HEK293 (cell line): ENCODE measurements around the gene ILKAP.

ENCODE experiments used
- CTCF ChIP-seq: fragments of 450-650 bp; formaldehyde crosslinking; IDR thresholded peaks from 2 replicates; pipeline ENCODE4 v1.5.1; 2016; ENCODE audit warnings: missing biosample characterization, missing genetic modification characterization
- EGR2 ChIP-seq: fragments of 450-650 bp; formaldehyde crosslinking; IDR thresholded peaks from 2 replicates; pipeline ENCODE4 v1.5.1; 2016; ENCODE audit warnings: low read depth, missing biosample characterization, missing genetic modification characterization
- KLF8 ChIP-seq: fragments of 450-650 bp; formaldehyde crosslinking; IDR thresholded peaks from 2 replicates; pipeline ENCODE4 v1.5.1; 2016; ENCODE audit warnings: missing biosample characterization, missing genetic modification characterization
- SP2 ChIP-seq: fragments of 450-650 bp; formaldehyde crosslinking; IDR thresholded peaks from 2 replicates; pipeline ENCODE4 v1.5.1; 2016; ENCODE audit warnings: missing biosample characterization, missing genetic modification characterization
- TCF7L2 ChIP-seq: IDR thresholded peaks from 2 replicates; pipeline ENCODE4 v1.6.1; 2011; ENCODE audit warnings: low read depth, mild to moderate bottlenecking, inconsistent platforms, low read length, moderate library complexity, borderline replicate concordance
- ZBTB10 ChIP-seq: fragments of 450-650 bp; formaldehyde crosslinking; IDR thresholded peaks from 2 replicates; pipeline ENCODE4 v1.5.1; 2016; ENCODE audit warnings: missing biosample characterization, missing genetic modification characterization
- ZNF138 ChIP-seq: fragments of 450-650 bp; formaldehyde crosslinking; IDR thresholded peaks from 2 replicates; pipeline ENCODE4 v1.5.1; 2016; ENCODE audit warnings: missing biosample characterization, missing genetic modification characterization, borderline replicate concordance
- ZNF324 ChIP-seq: fragments of 450-650 bp; formaldehyde crosslinking; IDR thresholded peaks from 2 replicates; pipeline ENCODE4 v1.5.1; 2016; ENCODE audit warnings: missing biosample characterization, missing genetic modification characterization
- ZNF560 ChIP-seq: fragments of 450-650 bp; formaldehyde crosslinking; IDR thresholded peaks from 2 replicates; pipeline ENCODE4 v1.5.1; 2017; ENCODE audit warnings: missing biosample characterization, missing genetic modification characterization, borderline replicate concordance
- ZNF639 ChIP-seq: fragments of 450-650 bp; formaldehyde crosslinking; IDR thresholded peaks from 2 replicates; pipeline ENCODE4 v1.5.1; 2016; ENCODE audit warnings: missing biosample characterization, missing genetic modification characterization

GRCh38 chr2:238145046-238145445 lies 58.4 kb downstream of the ILKAP start:
- TF ChIP-seq EGR2 (tag by site-specific recombination), result no peak
- no peak for TF ChIP-seq CTCF (tag by site-specific recombination)
- TF ChIP-seq ZNF324 (tag by site-specific recombination), result no peak
- no peak for TF ChIP-seq TCF7L2
- TF ChIP-seq SP2 (tag by site-specific recombination), result no peak
- no peak for TF ChIP-seq KLF8 (tag by site-specific recombination)
- no peak for TF ChIP-seq ZNF138 (tag by site-specific recombination)
- no peak for TF ChIP-seq ZBTB10
- no peak for TF ChIP-seq ZNF639 (tag by site-specific recombination)
- TF ChIP-seq ZNF560, result no peak
